ENCODE measurements around the gene SMAD7. TPM values are rescaled to one million over a fixed set of nuclear protein-coding genes. Genes with fewer than 3 reads are reported as not detected.

SMAD7 gene
- total RNA-seq, 5 donors from 2014 or later (not counting 1 experiment from before 2014, with no cell fraction given) = 28.5 to 138 (median 57.7) TPM

- ChIA-PET CTCF (interaction anchor here in 1 of 2 donors (1.0 kb wide), 1 partner anchor 50 kb away, joined by 3 read pairs; no protein-coding TSS in a partner anchor), POLR2A (no interaction called here)
- H3K27ac ChIP-seq (ENCODE audit: low read length) = no peak overlapping the region
- H3K27me3 ChIP-seq (replicated peaks in 1 of 2; ENCODE audit: control insufficient read depth in 2 of 2, extremely low read depth in 1 of 2, insufficient read depth in 2 of 2, low read length in 1 of 2) = peaks cover 0 to 5% of the 10 kb centered on the region in 2 experiments
- H3K36me3 ChIP-seq (ENCODE audit: control insufficient read depth in 2 of 2, extremely low read depth in 1 of 2, insufficient read depth in 1 of 2, low read length in 1 of 2) = no peaks in the 10 kb centered on the region
- 89% methylated on average over 18 of the region's 18 CpGs for WGBS (ENCODE audit: insufficient coverage)
- Mint-ChIP-seq H3K36me3 (no peaks in the 10 kb centered on the region), H3K27ac (no peak overlapping the region), H3K4me3 (no peak overlapping the region), H3K4me1 (peaks cover 6 to 7% (median 6%) of the 10 kb centered on the region in 3 donors), H3K27me3 (peaks cover 4 to 5% of the 10 kb centered on the region in 2 donors), H3K9me3 (no peaks in the 10 kb centered on the region)
- no peak overlapping the region for H3K4me3 ChIP-seq (ENCODE audit: control insufficient read depth in 1 of 2, extremely low read depth in 1 of 2, low read length in 1 of 2)
- H3K9me3 ChIP-seq = no peaks in the 10 kb centered on the region
- ATAC-seq (replicated peaks in 1 of 4) = no peak
- H3K4me1 ChIP-seq (ENCODE audit: control insufficient read depth in 1 of 2, extremely low read depth in 1 of 2, insufficient read depth in 2 of 2, low read length in 2 of 2) = peaks cover 0 to 27% of the 10 kb centered on the region in 2 experiments
- DNase-seq = no peak
Measured at GRCh38 chr18:48875314-48875941, 75.3 kb downstream of the SMAD7 start.

GRCh38 chr18:48874701-48875162 lies 76.0 kb downstream of the SMAD7 start:
- no peak overlapping the region for H3K4me3 Mint-ChIP-seq
- Histone ChIP-seq H3K36me3 (ENCODE audit: control insufficient read depth in 2 of 2, extremely low read depth in 1 of 2, insufficient read depth in 1 of 2, low read length in 1 of 2) (no peaks in the 10 kb centered on the region), H3K9me3 (no peaks in the 10 kb centered on the region), H3K27ac (ENCODE audit: low read length) (no peak overlapping the region), H3K4me3 (ENCODE audit: control insufficient read depth in 1 of 2, extremely low read depth in 1 of 2, low read length in 1 of 2) (no peak overlapping the region), H3K27me3 (replicated peaks in 1 of 2; ENCODE audit: control insufficient read depth in 2 of 2, extremely low read depth in 1 of 2, insufficient read depth in 2 of 2, low read length in 1 of 2) (peaks cover 0 to 5% of the 10 kb centered on the region in 2 experiments), H3K4me1 (ENCODE audit: control insufficient read depth in 1 of 2, extremely low read depth in 1 of 2, insufficient read depth in 2 of 2, low read length in 2 of 2) (peaks cover 0 to 29% of the 10 kb centered on the region in 2 experiments)
- ChIA-PET CTCF (interaction anchor here in 1 of 2 donors (1.0 kb wide), 1 partner anchor 50 kb away, joined by 3 read pairs; no protein-coding TSS in a partner anchor), POLR2A (no interaction called here)
- H3K27ac Mint-ChIP-seq = no peak overlapping the region
- no peaks in the 10 kb centered on the region for H3K9me3 Mint-ChIP-seq
- DNase-seq (no peak), ATAC-seq (replicated peaks in 1 of 4) (no peak)
- H3K27me3 Mint-ChIP-seq = peaks cover 4 to 5% of the 10 kb centered on the region in 2 donors
- H3K4me1 Mint-ChIP-seq = peaks cover 0 to 6% (median 3%) of the 10 kb centered on the region in 3 donors
- no peaks in the 10 kb centered on the region for H3K36me3 Mint-ChIP-seq
- WGBS (ENCODE audit: insufficient coverage) = 95% methylated on average over 10 of the region's 15 CpGs

GRCh38 chr18:48874233-48874632 lies 76.5 kb downstream of the SMAD7 start:
- no peak for DNase-seq
- Mint-ChIP-seq H3K9me3 (no peaks in the 10 kb centered on the region), H3K27me3 (peaks cover 4 to 5% of the 10 kb centered on the region in 2 donors), H3K36me3 (no peaks in the 10 kb centered on the region), H3K27ac (no peak overlapping the region), H3K4me1 (peaks cover 0 to 10% (median 5%) of the 10 kb centered on the region in 3 donors), H3K4me3 (no peak overlapping the region)
- no peaks in the 10 kb centered on the region for H3K36me3 ChIP-seq (ENCODE audit: control insufficient read depth in 2 of 2, extremely low read depth in 1 of 2, insufficient read depth in 1 of 2, low read length in 1 of 2)
- no peak overlapping the region for H3K27ac ChIP-seq (ENCODE audit: low read length)
- H3K4me3 ChIP-seq (ENCODE audit: control insufficient read depth in 1 of 2, extremely low read depth in 1 of 2, low read length in 1 of 2) = no peak overlapping the region
- peaks cover 0 to 34% of the 10 kb centered on the region in 2 experiments for H3K4me1 ChIP-seq (ENCODE audit: control insufficient read depth in 1 of 2, extremely low read depth in 1 of 2, insufficient read depth in 2 of 2, low read length in 2 of 2)
- ChIA-PET POLR2A (no interaction called here), CTCF (interaction anchor here in 1 of 2 donors (1.0 kb wide), 1 partner anchor 51 kb away, joined by 3 read pairs; no protein-coding TSS in a partner anchor)
- H3K27me3 ChIP-seq (replicated peaks in 1 of 2; ENCODE audit: control insufficient read depth in 2 of 2, extremely low read depth in 1 of 2, insufficient read depth in 2 of 2, low read length in 1 of 2) = peaks cover 0 to 5% of the 10 kb centered on the region in 2 experiments
- H3K9me3 ChIP-seq = no peaks in the 10 kb centered on the region
- WGBS (ENCODE audit: insufficient coverage) = 95% methylated on average over 4 of the region's 5 CpGs
- no peak for ATAC-seq (replicated peaks in 1 of 4)

- Mint-ChIP-seq H3K9me3 (no peaks in the 10 kb centered on the region), H3K4me3 (no peak overlapping the region), H3K27me3 (no peaks in the 10 kb centered on the region), H3K36me3 (no peaks in the 10 kb centered on the region), H3K27ac (peak overlapping the region in 1 of 2 donors; percentile 25), H3K4me1 (peaks cover 14 to 24% (median 16%) of the 10 kb centered on the region in 3 donors)
- Histone ChIP-seq H3K4me3 (ENCODE audit: control insufficient read depth in 1 of 2, extremely low read depth in 1 of 2, low read length in 1 of 2) (no peak overlapping the region), H3K27ac (ENCODE audit: low read length) (no peak overlapping the region), H3K9me3 (no peaks in the 10 kb centered on the region), H3K4me1 (ENCODE audit: control insufficient read depth in 1 of 2, extremely low read depth in 1 of 2, insufficient read depth in 2 of 2, low read length in 2 of 2) (peaks cover 0 to 51% of the 10 kb centered on the region in 2 experiments), H3K36me3 (ENCODE audit: control insufficient read depth in 2 of 2, extremely low read depth in 1 of 2, insufficient read depth in 1 of 2, low read length in 1 of 2) (no peaks in the 10 kb centered on the region), H3K27me3 (replicated peaks in 1 of 2; ENCODE audit: control insufficient read depth in 2 of 2, extremely low read depth in 1 of 2, insufficient read depth in 2 of 2, low read length in 1 of 2) (peaks cover 0 to 9% of the 10 kb centered on the region in 2 experiments)
- CTCF ChIA-PET = interaction anchor here in 1 of 2 donors (1.0 kb wide), 1 partner anchor 40 kb away, joined by 3 read pairs; no protein-coding TSS in a partner anchor
- POLR2A ChIA-PET = no interaction called here
- ATAC-seq (replicated peaks in 1 of 4) (no peak), DNase-seq (no peak)
- WGBS (ENCODE audit: insufficient coverage) = 84% methylated on average over 8 of the region's 20 CpGs
Measured at GRCh38 chr18:48872234-48873145, 78.3 kb downstream of the SMAD7 start.

GRCh38 chr18:48871391-48872166 lies 79.2 kb downstream of the SMAD7 start:
- H3K36me3 Mint-ChIP-seq = no peaks in the 10 kb centered on the region

More at GRCh38 chr18:48871391-48872166, 79.2 kb downstream of the SMAD7 start:
- ChIA-PET CTCF (no interaction called here), POLR2A (interaction anchor here in 1 of 2 donors (0.5 kb wide), 1 partner anchor 53 kb away, joined by 3 read pairs; no protein-coding TSS in a partner anchor)
- Histone ChIP-seq H3K4me1 (ENCODE audit: control insufficient read depth in 1 of 2, extremely low read depth in 1 of 2, insufficient read depth in 2 of 2, low read length in 2 of 2) (peaks cover 0 to 60% of the 10 kb centered on the region in 2 experiments), H3K36me3 (ENCODE audit: control insufficient read depth in 2 of 2, extremely low read depth in 1 of 2, insufficient read depth in 1 of 2, low read length in 1 of 2) (no peaks in the 10 kb centered on the region), H3K9me3 (no peaks in the 10 kb centered on the region), H3K27ac (ENCODE audit: low read length) (no peak overlapping the region), H3K4me3 (ENCODE audit: control insufficient read depth in 1 of 2, extremely low read depth in 1 of 2, low read length in 1 of 2) (no peak overlapping the region), H3K27me3 (replicated peaks in 1 of 2; ENCODE audit: control insufficient read depth in 2 of 2, extremely low read depth in 1 of 2, insufficient read depth in 2 of 2, low read length in 1 of 2) (peaks cover 0 to 9% of the 10 kb centered on the region in 2 experiments)
- H3K27me3 Mint-ChIP-seq = no peaks in the 10 kb centered on the region
- ATAC-seq (replicated peaks in 1 of 4) = no peak
- DNase-seq = no peak
- H3K4me1 Mint-ChIP-seq = peaks cover 14 to 24% (median 16%) of the 10 kb centered on the region in 3 donors
- H3K9me3 Mint-ChIP-seq = no peaks in the 10 kb centered on the region
- H3K27ac Mint-ChIP-seq = no peak overlapping the region
- WGBS (ENCODE audit: insufficient coverage) = 96% methylated on average over 19 of the region's 23 CpGs
- H3K4me3 Mint-ChIP-seq = no peak overlapping the region

Data from T-cell (primary cell).